A673 (cell line): ENCODE data around the gene FERMT3. TPM values are rescaled to one million over a fixed set of nuclear protein-coding genes. Genes with fewer than 3 reads are reported as not detected.

ENCODE experiments used
- BruUV-seq: library from RNA; stranded (reverse); fragments of 400-500 nt; replicated peaks from 2 replicates; lab custom pipeline; 2021; lab: Mats Ljungman, UMichigan
- CTCF ChIA-PET: fragments of 300-600 bp; sonication (Branson Sonifier 250); formaldehyde crosslinking; loops from one replicate; lab custom pipeline; 2022; ENCODE audit warnings: antibody characterized with exemption; lab: Charles Lee
- POLR2A ChIA-PET: fragments of 300-600 bp; sonication (Branson Sonifier 250); formaldehyde crosslinking; loops from one replicate; lab custom pipeline; 2022; ENCODE audit warnings: antibody characterized with exemption; ENCODE audit not compliant: low non-redundant PET; lab: Charles Lee
- DNase-seq: peaks from one replicate; pipeline ENCODE4 v3.0.0-alpha.2; 2015; ENCODE audit warnings: low spot score
- H3K27ac ChIP-seq: fragments of 200-600 bp; sonication (generic); 2 replicates; pipeline ENCODE4 v1.5.1; 2016; ENCODE audit warnings: mixed run types, low read depth, mild to moderate bottlenecking, mixed read lengths, antibody characterized with exemption, low read length; ENCODE audit not compliant: poor library complexity, severe bottlenecking
- H3K27me3 ChIP-seq: fragments of 200-600 bp; sonication (generic); replicated peaks from 2 replicates; pipeline ENCODE4 v1.6.1; 2017; ENCODE audit warnings: mixed run types, low read depth, mild to moderate bottlenecking, mixed read lengths, antibody characterized with exemption, low read length; ENCODE audit not compliant: insufficient read depth, poor library complexity
- H3K36me3 ChIP-seq: fragments of 200-600 bp; sonication (generic); 2 replicates; pipeline ENCODE4 v1.6.1; 2016; ENCODE audit warnings: mixed run types, mild to moderate bottlenecking, mixed read lengths, antibody characterized with exemption, low read length; ENCODE audit not compliant: insufficient read depth, poor library complexity, severe bottlenecking
- H3K4me1 ChIP-seq: fragments of 200-600 bp; sonication (generic); 2 replicates; pipeline ENCODE4 v1.6.1; 2017; ENCODE audit warnings: mixed run types, mild to moderate bottlenecking, mixed read lengths, antibody characterized with exemption, low read length; ENCODE audit not compliant: insufficient read depth, poor library complexity, severe bottlenecking
- H3K4me3 ChIP-seq: fragments of 200-600 bp; sonication (generic); 2 replicates; pipeline ENCODE4 v1.5.1; 2016; ENCODE audit warnings: low read depth, mixed run types, mild to moderate bottlenecking, mixed read lengths, low read length; ENCODE audit not compliant: poor library complexity, severe bottlenecking
- H3K9me3 ChIP-seq: fragments of 200-600 bp; sonication (generic); 2 replicates; pipeline ENCODE4 v1.6.1; 2016; ENCODE audit warnings: mixed run types, low read depth, mild to moderate bottlenecking, mixed read lengths, antibody characterized with exemption, low read length; ENCODE audit not compliant: poor library complexity, severe bottlenecking
- EZH2 ChIP-seq: fragments of 200-600 bp; sonication (generic); IDR thresholded peaks from 2 replicates; pipeline ENCODE4 v1.6.1; 2017; ENCODE audit warnings: borderline replicate concordance, low read depth, mild to moderate bottlenecking, mixed read lengths, antibody characterized with exemption, low read length; ENCODE audit not compliant: poor library complexity, severe bottlenecking
- intact Hi-C: fragments of 100-400 bp; cut with micrococcal nuclease; formaldehyde crosslinking; loops from one replicate; pipeline ENCODE4 v1.10.0; 2022; ENCODE audit not compliant: unreplicated experiment
- total RNA-seq: library from RNA; stranded (reverse); gene quantifications from 2 replicates; pipeline ENCODE4 v1.2.3, GENCODE V29; 2021
- TF ChIP-seq, protein P1 (sequence below): fragments of 300-800, 200-600 bp; sonication (generic); conservative IDR thresholded peaks from 2 replicates; pipeline ENCODE4 v1.5.1; 2017; ENCODE audit warnings: low read depth, mild to moderate bottlenecking, antibody characterized with exemption, low read length, moderate library complexity, mixed read lengths

FERMT3 gene
- total RNA-seq, 1 experiment from 2014 or later, result 99.3 TPM

DNA sequence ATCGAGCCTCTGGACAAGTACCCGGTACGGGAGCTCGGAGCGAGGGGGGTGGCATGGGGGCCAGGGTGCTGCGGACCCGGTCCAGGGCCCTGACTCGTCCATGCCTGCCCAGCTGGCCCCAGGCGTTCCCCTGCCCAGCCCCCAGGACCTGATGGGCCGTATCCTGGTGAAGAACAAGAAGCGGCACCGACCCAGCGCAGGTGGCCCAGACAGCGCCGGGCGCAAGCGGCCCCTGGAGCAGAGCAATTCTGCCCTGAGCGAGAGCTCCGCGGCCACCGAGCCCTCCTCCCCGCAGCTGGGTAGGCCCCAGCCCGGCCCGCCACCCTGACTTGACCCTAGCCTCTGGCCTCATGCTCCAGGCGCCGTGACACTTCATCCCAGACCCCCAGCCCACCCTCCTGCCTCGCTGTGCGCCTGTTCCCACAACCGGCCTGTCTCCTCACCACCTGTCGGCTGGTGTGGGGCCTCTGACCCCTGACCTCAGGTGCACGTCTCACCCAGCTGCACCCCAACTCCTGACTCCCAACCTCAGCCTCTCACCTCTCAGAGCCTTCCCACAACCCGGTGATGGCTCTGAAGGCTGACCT lies 52.5 kb downstream of the FERMT3 start:
- Histone ChIP-seq H3K27me3 (no peaks in the 10 kb centered on the region), H3K4me1 (no peaks in the 10 kb centered on the region), H3K36me3 (peaks cover 79% of the 10 kb centered on the region), H3K4me3 (no peak overlapping the region), H3K27ac (no peak overlapping the region), H3K9me3 (no peaks in the 10 kb centered on the region)
- TF ChIP-seq EZH2, result no peak
- TF ChIP-seq, protein P1, sequence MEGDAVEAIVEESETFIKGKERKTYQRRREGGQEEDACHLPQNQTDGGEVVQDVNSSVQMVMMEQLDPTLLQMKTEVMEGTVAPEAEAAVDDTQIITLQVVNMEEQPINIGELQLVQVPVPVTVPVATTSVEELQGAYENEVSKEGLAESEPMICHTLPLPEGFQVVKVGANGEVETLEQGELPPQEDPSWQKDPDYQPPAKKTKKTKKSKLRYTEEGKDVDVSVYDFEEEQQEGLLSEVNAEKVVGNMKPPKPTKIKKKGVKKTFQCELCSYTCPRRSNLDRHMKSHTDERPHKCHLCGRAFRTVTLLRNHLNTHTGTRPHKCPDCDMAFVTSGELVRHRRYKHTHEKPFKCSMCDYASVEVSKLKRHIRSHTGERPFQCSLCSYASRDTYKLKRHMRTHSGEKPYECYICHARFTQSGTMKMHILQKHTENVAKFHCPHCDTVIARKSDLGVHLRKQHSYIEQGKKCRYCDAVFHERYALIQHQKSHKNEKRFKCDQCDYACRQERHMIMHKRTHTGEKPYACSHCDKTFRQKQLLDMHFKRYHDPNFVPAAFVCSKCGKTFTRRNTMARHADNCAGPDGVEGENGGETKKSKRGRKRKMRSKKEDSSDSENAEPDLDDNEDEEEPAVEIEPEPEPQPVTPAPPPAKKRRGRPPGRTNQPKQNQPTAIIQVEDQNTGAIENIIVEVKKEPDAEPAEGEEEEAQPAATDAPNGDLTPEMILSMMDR, result no peak
- DNase-seq, result no peak
- CTCF ChIA-PET, result no interaction called here
- no TSS peak for BruUV-seq
- POLR2A ChIA-PET, result no interaction called here
- intact Hi-C loops, result no loop called here

DNA sequence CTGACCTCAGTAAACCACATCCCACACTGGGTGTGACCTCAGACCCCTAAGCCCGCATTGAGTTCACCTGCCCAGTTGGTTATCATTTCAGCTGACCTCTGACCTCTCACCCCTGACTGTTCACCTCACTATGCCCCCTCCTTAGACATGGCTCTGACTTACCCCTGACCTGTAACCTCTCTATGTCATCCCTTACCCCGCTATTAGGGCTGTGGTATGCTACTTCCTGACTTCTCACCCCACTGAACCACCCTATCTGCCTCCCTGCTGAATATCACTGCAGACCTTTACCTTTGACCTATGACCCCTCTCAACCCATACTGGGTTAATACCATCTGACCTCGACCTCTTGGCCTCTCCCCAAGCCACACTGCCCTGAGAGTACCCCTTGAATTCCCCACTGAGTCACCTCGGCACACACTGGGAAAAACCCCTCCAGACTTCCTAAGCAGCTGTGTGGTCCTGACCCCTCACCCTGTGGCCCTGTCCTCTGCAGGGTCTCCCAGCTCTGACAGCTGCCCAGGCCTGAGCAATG lies 53.1 kb downstream of the FERMT3 start:
- intact Hi-C loops, result no loop called here
- Histone ChIP-seq H3K27ac (no peak overlapping the region), H3K9me3 (no peaks in the 10 kb centered on the region), H3K4me3 (no peak overlapping the region), H3K36me3 (peaks cover 79% of the 10 kb centered on the region), H3K27me3 (no peaks in the 10 kb centered on the region), H3K4me1 (no peaks in the 10 kb centered on the region)
- POLR2A ChIA-PET, result no interaction called here
- TF ChIP-seq, protein P1, result no peak
- TF ChIP-seq EZH2, result no peak
- CTCF ChIA-PET, result no interaction called here
- no TSS peak for BruUV-seq
- DNase-seq, result no peak

DNA sequence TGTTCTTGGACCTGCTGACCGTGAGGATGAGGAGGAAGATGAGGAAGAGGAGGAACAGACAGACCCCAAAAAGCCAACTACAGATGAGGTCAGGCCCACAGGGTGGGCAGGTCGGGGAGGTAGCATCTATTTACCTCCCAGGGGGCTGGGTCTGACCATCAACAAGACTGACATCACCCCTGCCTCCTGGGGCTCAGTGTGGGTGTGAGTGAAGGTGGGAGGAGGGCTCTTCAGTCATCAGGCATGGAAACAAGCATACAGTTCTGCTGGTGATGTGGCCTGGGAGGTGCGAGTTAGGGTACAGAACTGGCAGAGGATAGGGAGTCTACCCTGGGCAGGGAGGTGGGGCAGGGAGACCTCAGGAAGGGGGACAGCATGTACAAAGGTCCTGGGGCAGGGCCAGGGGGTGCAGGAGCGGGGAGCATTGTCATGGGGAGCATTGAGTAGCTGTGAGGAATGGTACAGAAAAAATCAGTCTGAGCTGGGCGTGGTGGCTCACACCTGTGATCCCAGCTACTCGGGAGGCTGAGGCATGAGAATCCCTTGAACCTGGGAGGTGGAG lies 53.7 kb downstream of the FERMT3 start:
- no peak overlapping the region for H3K27ac ChIP-seq
- H3K4me1 ChIP-seq, result no peaks in the 10 kb centered on the region
- no peaks in the 10 kb centered on the region for H3K9me3 ChIP-seq
- H3K4me3 ChIP-seq, result no peak overlapping the region
- BruUV-seq, result no TSS peak
- ChIA-PET POLR2A (no interaction called here), CTCF (interaction anchor here (0.7 kb wide), 1 partner anchor 422 kb away, joined by 4 read pairs; no protein-coding TSS in a partner anchor)
- intact Hi-C loops, result no loop called here
- H3K27me3 ChIP-seq, result no peaks in the 10 kb centered on the region
- H3K36me3 ChIP-seq, result peaks cover 76% of the 10 kb centered on the region
- no peak for DNase-seq
- no peak for TF ChIP-seq EZH2
- TF ChIP-seq, protein P1, result no peak
